ENCODE data around the gene UHRF1. TPM values are rescaled to one million over a fixed set of nuclear protein-coding genes. Genes with fewer than 3 reads are reported as not detected.

The UHRF1 gene
- total RNA-seq, 1 donor from 2014 or later: 63.5 TPM

DNA sequence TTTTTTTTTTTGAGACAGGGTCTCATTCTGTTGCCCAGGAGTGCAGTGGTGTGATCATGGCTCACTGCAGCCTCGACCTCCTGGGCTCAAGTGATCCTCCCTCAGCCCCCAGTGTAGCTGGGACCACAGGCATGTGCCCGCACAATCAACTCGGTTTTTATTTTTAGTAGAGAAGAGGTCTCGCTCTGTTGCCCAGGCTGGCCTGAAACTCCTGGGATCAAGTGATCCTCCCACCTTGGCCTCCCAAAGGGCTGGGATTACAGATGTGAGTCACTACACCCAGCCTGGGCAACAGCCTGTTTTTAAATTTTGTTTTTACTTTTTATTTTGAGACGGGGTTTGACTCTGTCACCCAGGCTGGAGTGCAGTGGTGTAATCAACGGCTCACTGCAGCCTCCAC is 57.3 kb downstream of the UHRF1 start:
- TF ChIP-seq, protein P1, sequence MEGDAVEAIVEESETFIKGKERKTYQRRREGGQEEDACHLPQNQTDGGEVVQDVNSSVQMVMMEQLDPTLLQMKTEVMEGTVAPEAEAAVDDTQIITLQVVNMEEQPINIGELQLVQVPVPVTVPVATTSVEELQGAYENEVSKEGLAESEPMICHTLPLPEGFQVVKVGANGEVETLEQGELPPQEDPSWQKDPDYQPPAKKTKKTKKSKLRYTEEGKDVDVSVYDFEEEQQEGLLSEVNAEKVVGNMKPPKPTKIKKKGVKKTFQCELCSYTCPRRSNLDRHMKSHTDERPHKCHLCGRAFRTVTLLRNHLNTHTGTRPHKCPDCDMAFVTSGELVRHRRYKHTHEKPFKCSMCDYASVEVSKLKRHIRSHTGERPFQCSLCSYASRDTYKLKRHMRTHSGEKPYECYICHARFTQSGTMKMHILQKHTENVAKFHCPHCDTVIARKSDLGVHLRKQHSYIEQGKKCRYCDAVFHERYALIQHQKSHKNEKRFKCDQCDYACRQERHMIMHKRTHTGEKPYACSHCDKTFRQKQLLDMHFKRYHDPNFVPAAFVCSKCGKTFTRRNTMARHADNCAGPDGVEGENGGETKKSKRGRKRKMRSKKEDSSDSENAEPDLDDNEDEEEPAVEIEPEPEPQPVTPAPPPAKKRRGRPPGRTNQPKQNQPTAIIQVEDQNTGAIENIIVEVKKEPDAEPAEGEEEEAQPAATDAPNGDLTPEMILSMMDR (IDR thresholded peaks at IDR 0.05; ENCODE audit: unreplicated experiment): no peak
- Mint-ChIP-seq H3K27me3 (no peaks in the 10 kb centered on the region), H3K36me3 (ENCODE audit: insufficient read depth) (peaks cover 11% of the 10 kb centered on the region), H3K4me3 (ENCODE audit: low read depth) (no peak overlapping the region), H3K9me3 (ENCODE audit: low read depth) (no peaks in the 10 kb centered on the region), H3K27ac (no peak overlapping the region), H3K4me1 (ENCODE audit: low read depth) (peaks cover 19% of the 10 kb centered on the region)
- DNase-seq (ENCODE audit: low spot score, unreplicated experiment): no peak

DNA sequence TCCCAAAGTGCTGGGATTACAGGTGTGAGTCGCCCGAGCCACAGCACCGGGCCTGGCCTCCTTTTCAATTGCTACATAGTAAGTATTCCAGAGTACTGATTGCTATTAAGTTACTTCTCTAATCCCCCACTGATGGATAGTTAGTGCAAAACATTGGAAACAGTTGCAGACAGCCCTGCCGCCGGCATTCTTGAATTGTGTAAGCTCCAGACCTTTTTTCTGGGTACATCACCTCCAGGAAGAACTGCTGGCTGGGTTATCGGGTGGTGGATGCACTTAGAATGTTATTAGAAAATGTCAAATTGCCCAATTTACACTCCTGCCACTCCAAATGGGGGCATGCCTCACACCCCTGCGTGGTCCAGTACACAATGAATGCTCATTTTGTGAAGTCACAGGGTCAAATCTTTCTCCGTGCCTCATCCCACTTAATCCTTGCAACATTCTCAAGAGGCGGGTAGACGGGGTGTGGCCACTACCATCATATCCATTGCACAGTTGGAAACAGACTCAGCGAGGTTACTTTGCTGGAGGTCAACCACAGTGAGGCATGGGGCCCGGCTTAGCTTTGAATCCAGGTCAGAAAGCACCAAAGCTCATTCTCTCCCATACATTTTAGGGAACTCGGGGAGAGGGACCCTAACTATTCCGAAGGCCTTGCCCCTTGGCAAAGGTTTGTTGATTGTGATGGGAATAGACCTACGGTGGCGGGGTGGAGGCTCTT is 58.6 kb downstream of the UHRF1 start:
- TF ChIP-seq, protein P1 (IDR thresholded peaks at IDR 0.05; ENCODE audit: unreplicated experiment): no peak
- H3K36me3 Mint-ChIP-seq (ENCODE audit: insufficient read depth): peaks cover 7% of the 10 kb centered on the region

DNA sequence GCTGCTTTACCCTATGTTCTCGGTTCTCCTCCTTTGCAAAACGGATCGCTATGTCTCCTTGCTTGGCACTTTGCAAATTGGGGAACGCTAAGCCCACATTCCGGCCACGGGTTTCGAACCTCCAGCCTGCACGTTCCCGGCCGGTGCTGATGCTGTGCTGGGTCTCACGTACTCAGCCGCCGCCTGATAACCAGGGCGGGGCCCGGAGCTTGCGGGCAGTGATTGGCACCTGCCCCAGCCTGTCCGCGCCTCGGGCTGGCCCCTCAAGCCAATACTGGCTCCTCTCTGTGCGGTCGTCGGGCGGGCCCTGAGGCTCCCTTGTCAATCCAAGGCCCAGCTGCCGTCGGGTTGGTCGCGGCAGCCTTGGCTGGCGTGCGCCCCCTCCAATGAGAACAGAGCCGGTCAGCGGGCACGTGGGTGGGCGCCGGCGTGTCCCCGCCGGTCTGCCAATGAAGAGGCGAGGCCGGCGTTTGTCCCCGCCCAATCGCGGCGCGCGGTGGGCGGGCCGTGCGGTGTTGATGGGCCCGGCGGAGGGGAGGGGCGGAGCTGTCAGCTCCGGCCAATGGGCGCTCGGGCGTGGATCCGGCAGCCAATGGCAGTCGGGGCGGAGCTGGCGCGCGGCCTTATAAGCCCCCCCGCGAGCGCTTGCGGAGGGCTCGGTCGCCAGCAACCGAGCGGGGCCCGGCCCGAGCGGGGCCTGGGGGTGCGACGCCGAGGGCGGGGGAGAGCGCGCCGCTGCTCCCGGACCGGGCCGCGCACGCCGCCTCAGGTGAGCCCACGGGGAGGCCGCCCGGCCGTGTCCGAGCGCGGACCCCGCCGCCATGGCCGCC is 59.4 kb downstream of the UHRF1 start, which contains the start of gene KDM4B:
Gene KDM4B (plus strand): TSS at position 652 of the 830 bp plus-strand sequence. CDS start 63,778 bp downstream, outside the sequence.
- Mint-ChIP-seq H3K9me3 (ENCODE audit: low read depth) (no peaks in the 10 kb centered on the region), H3K4me3 (ENCODE audit: low read depth) (peak within 1 kb of the TSS; percentile 92), H3K27me3 (no peaks in the 10 kb centered on the region), H3K27ac (peak within 1 kb of the TSS; percentile 86), H3K36me3 (ENCODE audit: insufficient read depth) (peaks cover 4% of the 10 kb centered on the region), H3K4me1 (ENCODE audit: low read depth) (peaks cover 20% of the 10 kb centered on the region)
- peak; percentile 99 for DNase-seq (ENCODE audit: low spot score, unreplicated experiment)
- TF ChIP-seq, protein P1 (IDR thresholded peaks at IDR 0.05; ENCODE audit: unreplicated experiment): no peak

More for the DNA sequence above, 58.6 kb downstream of the UHRF1 start:
- H3K27me3 Mint-ChIP-seq: no peaks in the 10 kb centered on the region
- H3K4me1 Mint-ChIP-seq (ENCODE audit: low read depth): peaks cover 20% of the 10 kb centered on the region
- no peak overlapping the region for H3K4me3 Mint-ChIP-seq (ENCODE audit: low read depth)
- no peaks in the 10 kb centered on the region for H3K9me3 Mint-ChIP-seq (ENCODE audit: low read depth)
- DNase-seq (ENCODE audit: low spot score, unreplicated experiment): no peak
- no peak overlapping the region for H3K27ac Mint-ChIP-seq

DNA sequence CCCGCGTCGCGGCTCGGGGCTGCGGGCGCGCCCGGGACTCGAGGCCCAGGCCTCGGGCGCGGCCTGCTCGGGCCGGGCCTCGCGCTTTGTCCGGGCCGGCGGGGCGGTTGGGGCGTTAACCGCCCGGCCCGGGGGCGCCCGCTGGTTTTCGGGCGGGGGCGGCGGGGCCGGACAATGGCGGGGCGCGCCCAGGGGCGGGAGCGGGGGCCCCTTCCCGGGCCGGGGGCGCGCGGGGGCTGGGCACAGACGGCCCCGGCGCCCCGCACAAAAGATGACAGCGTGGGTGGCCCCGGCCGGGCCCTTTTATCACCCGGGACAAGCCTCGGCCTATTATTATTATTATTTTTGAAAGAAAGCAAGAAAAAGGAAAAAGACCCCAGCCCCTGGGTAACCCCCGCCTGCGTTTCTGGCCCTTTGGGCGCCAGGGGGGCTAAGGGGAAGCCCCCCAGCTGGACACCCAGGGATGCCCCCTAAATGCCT is 60.0 kb downstream of the UHRF1 start:
- H3K9me3 Mint-ChIP-seq (ENCODE audit: low read depth): no peaks in the 10 kb centered on the region
- peak overlapping the region; percentile 92 for H3K4me3 Mint-ChIP-seq (ENCODE audit: low read depth)
- H3K36me3 Mint-ChIP-seq (ENCODE audit: insufficient read depth): peaks cover 2% of the 10 kb centered on the region
- H3K27ac Mint-ChIP-seq: no peak overlapping the region
- no peaks in the 10 kb centered on the region for H3K27me3 Mint-ChIP-seq
- H3K4me1 Mint-ChIP-seq (ENCODE audit: low read depth): peaks cover 20% of the 10 kb centered on the region
- TF ChIP-seq, protein P1 (IDR thresholded peaks at IDR 0.05; ENCODE audit: unreplicated experiment): no peak
- DNase-seq (ENCODE audit: low spot score, unreplicated experiment): no peak

Data from progenitor cell of endocrine pancreas (in vitro differentiated cells).